Caco-2 (cell line): Measurements from ENCODE around the gene ALDH9A1. TPM values are rescaled to one million over a fixed set of nuclear protein-coding genes. Genes with fewer than 3 reads are reported as not detected.

Experiments used
- BruUV-seq: library from RNA; stranded (reverse); fragments of 400-500 nt; replicated peaks from 2 replicates; lab custom pipeline; 2021; lab: Mats Ljungman, UMichigan
- CTCF ChIA-PET: fragments of 300-600 bp; sonication (Branson Sonifier 250); formaldehyde crosslinking; loops from one replicate; lab custom pipeline; 2022; ENCODE audit warnings: antibody characterized with exemption; lab: Charles Lee
- POLR2A ChIA-PET: fragments of 300-600 bp; sonication (Branson Sonifier 250); formaldehyde crosslinking; loops from one replicate; lab custom pipeline; 2022; ENCODE audit warnings: antibody characterized with exemption; lab: Charles Lee
- DNase-seq, 2 experiments: peaks; one replicate each; pipeline versions ENCODE4 v3.0.0 to v3.0.0-alpha.2; 2020 to 2022
- H3K27me3 ChIP-seq: replicated peaks from 2 replicates; pipeline ENCODE4 v1.6.0; 2011; ENCODE audit warnings: low read length; ENCODE audit not compliant: control insufficient read depth, insufficient read depth
- H3K36me3 ChIP-seq: 2 replicates; pipeline ENCODE4 v1.5.1; 2011; ENCODE audit warnings: low read length; ENCODE audit not compliant: control insufficient read depth, insufficient read depth
- H3K4me1 ChIP-seq: fragments of 250-450 bp; sonication (Bioruptor Pico); 2 replicates; pipeline ENCODE4 v1.5.1; 2020; ENCODE audit warnings: mild to moderate bottlenecking
- H3K4me3 ChIP-seq: 2 replicates; pipeline ENCODE4 v1.5.1; 2011; ENCODE audit warnings: low read depth, mild to moderate bottlenecking, control low read depth, low read length
- H3K9me3 ChIP-seq: fragments of 250-450 bp; sonication (Bioruptor Pico); 2 replicates; pipeline ENCODE4 v1.5.1; 2020; ENCODE audit warnings: mild to moderate bottlenecking, moderate library complexity
- H3K27ac Mint-ChIP-seq: one replicate; pipeline ENCODE4 v1.8.0; 2022; ENCODE audit warnings: mixed read lengths; ENCODE audit not compliant: unreplicated experiment
- H3K27me3 Mint-ChIP-seq: one replicate; pipeline ENCODE4 v1.8.0; 2022; ENCODE audit warnings: mixed read lengths; ENCODE audit not compliant: insufficient read depth, unreplicated experiment
- H3K36me3 Mint-ChIP-seq: one replicate; pipeline ENCODE4 v1.8.0; 2022; ENCODE audit warnings: mild to moderate bottlenecking, mixed read lengths; ENCODE audit not compliant: insufficient read depth, unreplicated experiment
- H3K4me1 Mint-ChIP-seq: one replicate; pipeline ENCODE4 v1.8.0; 2022; ENCODE audit warnings: low read depth, mixed read lengths; ENCODE audit not compliant: unreplicated experiment
- H3K4me3 Mint-ChIP-seq: one replicate; pipeline ENCODE4 v1.8.0; 2022; ENCODE audit warnings: mild to moderate bottlenecking, moderate library complexity, mixed read lengths; ENCODE audit not compliant: unreplicated experiment
- H3K9me3 Mint-ChIP-seq: one replicate; pipeline ENCODE4 v1.8.0; 2022; ENCODE audit warnings: mixed read lengths; ENCODE audit not compliant: unreplicated experiment
- intact Hi-C: fragments of 100-400 bp; cut with micrococcal nuclease; formaldehyde crosslinking; loops from one replicate; pipeline ENCODE4 v1.10.0; 2022; ENCODE audit not compliant: unreplicated experiment
- total RNA-seq: library from RNA; stranded (reverse); gene quantifications from 2 replicates; pipeline ENCODE4 v1.2.3, GENCODE V29; 2022
- TF ChIP-seq, protein P1 (sequence below), 2 experiments: fragments of 200-600 bp in 1 of 2; IDR thresholded peaks; 1 replicate in 1 of 2; 2 replicates in 1 of 2; pipeline versions ENCODE4 v1.5.1 to v1.8.0; 2011 to 2022; ENCODE audit warnings: antibody characterized with exemption in 1 of 2, control low read depth in 1 of 2, inconsistent platforms in 1 of 2, low read depth in 1 of 2, low read length in 1 of 2, mild to moderate bottlenecking in 1 of 2, moderate library complexity in 1 of 2; ENCODE audit not compliant: insufficient read depth in 1 of 2, severe bottlenecking in 1 of 2, unreplicated experiment in 1 of 2

Gene ALDH9A1
- total RNA-seq, 1 experiment from 2014 or later, result 33.9 TPM

GRCh38 chr1:165637427-165637826, 60.9 kb downstream of the ALDH9A1 start:
- Mint-ChIP-seq H3K36me3 (peaks cover 15% of the 10 kb centered on the region), H3K27ac (peak overlapping the region; percentile 47), H3K4me3 (no peak overlapping the region), H3K4me1 (peaks cover 25% of the 10 kb centered on the region), H3K9me3 (no peaks in the 10 kb centered on the region), H3K27me3 (no peaks in the 10 kb centered on the region)
- CTCF ChIA-PET, result no interaction called here
- POLR2A ChIA-PET, result interaction anchor here (0.8 kb wide), 1 partner anchor 10 kb away, joined by 3 read pairs; no protein-coding TSS in a partner anchor
- intact Hi-C loops, result no loop called here
- BruUV-seq, result no TSS peak
- Histone ChIP-seq H3K36me3 (no peaks in the 10 kb centered on the region), H3K9me3 (no peaks in the 10 kb centered on the region), H3K4me3 (no peak overlapping the region), H3K27me3 (no peaks in the 10 kb centered on the region), H3K4me1 (peaks cover 23% of the 10 kb centered on the region; the same call in 1 of the 2 replicates)
- peak in 1 of 2 experiments; percentile 35 for DNase-seq
- TF ChIP-seq, protein P1, sequence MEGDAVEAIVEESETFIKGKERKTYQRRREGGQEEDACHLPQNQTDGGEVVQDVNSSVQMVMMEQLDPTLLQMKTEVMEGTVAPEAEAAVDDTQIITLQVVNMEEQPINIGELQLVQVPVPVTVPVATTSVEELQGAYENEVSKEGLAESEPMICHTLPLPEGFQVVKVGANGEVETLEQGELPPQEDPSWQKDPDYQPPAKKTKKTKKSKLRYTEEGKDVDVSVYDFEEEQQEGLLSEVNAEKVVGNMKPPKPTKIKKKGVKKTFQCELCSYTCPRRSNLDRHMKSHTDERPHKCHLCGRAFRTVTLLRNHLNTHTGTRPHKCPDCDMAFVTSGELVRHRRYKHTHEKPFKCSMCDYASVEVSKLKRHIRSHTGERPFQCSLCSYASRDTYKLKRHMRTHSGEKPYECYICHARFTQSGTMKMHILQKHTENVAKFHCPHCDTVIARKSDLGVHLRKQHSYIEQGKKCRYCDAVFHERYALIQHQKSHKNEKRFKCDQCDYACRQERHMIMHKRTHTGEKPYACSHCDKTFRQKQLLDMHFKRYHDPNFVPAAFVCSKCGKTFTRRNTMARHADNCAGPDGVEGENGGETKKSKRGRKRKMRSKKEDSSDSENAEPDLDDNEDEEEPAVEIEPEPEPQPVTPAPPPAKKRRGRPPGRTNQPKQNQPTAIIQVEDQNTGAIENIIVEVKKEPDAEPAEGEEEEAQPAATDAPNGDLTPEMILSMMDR (IDR thresholded peaks at IDR 0.05; ENCODE audit: insufficient read depth in 1 of 2, low read depth in 1 of 2, low read length in 1 of 2, severe bottlenecking in 1 of 2, unreplicated experiment in 1 of 2), result no peak

GRCh38 chr1:165635823-165636222, 62.5 kb downstream of the ALDH9A1 start:
- POLR2A ChIA-PET, result no interaction called here
- H3K9me3 ChIP-seq, result no peaks in the 10 kb centered on the region
- CTCF ChIA-PET, result no interaction called here
- Mint-ChIP-seq H3K27me3 (no peaks in the 10 kb centered on the region), H3K27ac (no peak overlapping the region), H3K4me1 (peaks cover 25% of the 10 kb centered on the region), H3K4me3 (no peak overlapping the region), H3K9me3 (no peaks in the 10 kb centered on the region), H3K36me3 (peaks cover 15% of the 10 kb centered on the region)
- no peaks in the 10 kb centered on the region for H3K27me3 ChIP-seq
- peaks cover 23% of the 10 kb centered on the region; the same call in 1 of the 2 replicates for H3K4me1 ChIP-seq
- DNase-seq, result no peak
- no peak overlapping the region for H3K4me3 ChIP-seq
- no TSS peak for BruUV-seq
- no peaks in the 10 kb centered on the region for H3K36me3 ChIP-seq
- intact Hi-C loops, result no loop called here
- TF ChIP-seq, protein P1 (IDR thresholded peaks at IDR 0.05; ENCODE audit: insufficient read depth in 1 of 2, low read depth in 1 of 2, low read length in 1 of 2, severe bottlenecking in 1 of 2, unreplicated experiment in 1 of 2), result no peak

- Histone ChIP-seq H3K9me3 (no peaks in the 10 kb centered on the region), H3K36me3 (no peaks in the 10 kb centered on the region), H3K4me3 (no peak overlapping the region), H3K27me3 (no peaks in the 10 kb centered on the region), H3K4me1 (peaks cover 23% of the 10 kb centered on the region; the same call in 1 of the 2 replicates)
- ChIA-PET CTCF (no interaction called here), POLR2A (no interaction called here)
- intact Hi-C loops, result no loop called here
- Mint-ChIP-seq H3K9me3 (no peaks in the 10 kb centered on the region), H3K27ac (no peak overlapping the region), H3K4me1 (peaks cover 25% of the 10 kb centered on the region), H3K4me3 (no peak overlapping the region), H3K27me3 (no peaks in the 10 kb centered on the region), H3K36me3 (peaks cover 15% of the 10 kb centered on the region)
- TF ChIP-seq, protein P1 (IDR thresholded peaks at IDR 0.05; ENCODE audit: insufficient read depth in 1 of 2, low read depth in 1 of 2, low read length in 1 of 2, severe bottlenecking in 1 of 2, unreplicated experiment in 1 of 2), result no peak
- BruUV-seq, result no TSS peak
- DNase-seq, result no peak
Observed at GRCh38 chr1:165635329-165635728, 63.0 kb downstream of the ALDH9A1 start.
